GM13977 (cell line): Measurements from ENCODE around the gene ERN1.

Experiments used
- DNase-seq: peaks from one replicate; pipeline ENCODE4 v3.0.0; 2012; ENCODE audit warnings: low spot score
- in situ Hi-C: fragments of 300-500 bp; cut with MboI; formaldehyde crosslinking; loops from one replicate; pipeline ENCODE4 v1.12.0; 2022; ENCODE audit warnings: low sequenced_read_pairs, low pct_unique_long_range_greater_than_20kb, mixed read lengths, inconsistent platforms; ENCODE audit not compliant: unreplicated experiment
- TF ChIP-seq, protein P1 (sequence below): IDR thresholded peaks from 2 replicates; pipeline ENCODE4 v1.5.1; 2012; ENCODE audit warnings: mild to moderate bottlenecking, control low read depth; ENCODE audit not compliant: insufficient read depth; ENCODE audit errors: extremely low read depth, missing control alignments

The ERN1 gene

DNA sequence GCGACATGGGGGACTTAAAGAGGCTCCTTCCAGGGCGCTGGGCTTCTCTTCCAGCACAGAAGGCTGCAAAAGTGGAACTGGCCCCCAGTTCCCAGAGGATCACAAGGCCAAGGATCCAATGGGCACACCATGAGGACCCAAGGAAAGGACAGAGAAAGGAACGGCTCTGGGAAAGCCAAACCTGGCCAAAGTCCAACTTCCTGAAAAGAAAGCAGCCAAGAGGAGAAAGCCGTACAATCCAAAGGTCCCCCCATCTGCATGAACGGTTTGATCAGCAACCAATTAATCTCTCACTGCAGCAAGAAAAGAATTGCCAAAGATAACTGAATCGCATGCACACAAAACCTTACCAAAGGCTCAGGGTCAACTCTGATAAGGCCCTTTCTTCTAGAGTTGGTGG is 89.7 kb downstream of the ERN1 start:
- TF ChIP-seq, protein P1, sequence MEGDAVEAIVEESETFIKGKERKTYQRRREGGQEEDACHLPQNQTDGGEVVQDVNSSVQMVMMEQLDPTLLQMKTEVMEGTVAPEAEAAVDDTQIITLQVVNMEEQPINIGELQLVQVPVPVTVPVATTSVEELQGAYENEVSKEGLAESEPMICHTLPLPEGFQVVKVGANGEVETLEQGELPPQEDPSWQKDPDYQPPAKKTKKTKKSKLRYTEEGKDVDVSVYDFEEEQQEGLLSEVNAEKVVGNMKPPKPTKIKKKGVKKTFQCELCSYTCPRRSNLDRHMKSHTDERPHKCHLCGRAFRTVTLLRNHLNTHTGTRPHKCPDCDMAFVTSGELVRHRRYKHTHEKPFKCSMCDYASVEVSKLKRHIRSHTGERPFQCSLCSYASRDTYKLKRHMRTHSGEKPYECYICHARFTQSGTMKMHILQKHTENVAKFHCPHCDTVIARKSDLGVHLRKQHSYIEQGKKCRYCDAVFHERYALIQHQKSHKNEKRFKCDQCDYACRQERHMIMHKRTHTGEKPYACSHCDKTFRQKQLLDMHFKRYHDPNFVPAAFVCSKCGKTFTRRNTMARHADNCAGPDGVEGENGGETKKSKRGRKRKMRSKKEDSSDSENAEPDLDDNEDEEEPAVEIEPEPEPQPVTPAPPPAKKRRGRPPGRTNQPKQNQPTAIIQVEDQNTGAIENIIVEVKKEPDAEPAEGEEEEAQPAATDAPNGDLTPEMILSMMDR: no peak
- in situ Hi-C loops: no loop called here
- DNase-seq: no peak

DNA sequence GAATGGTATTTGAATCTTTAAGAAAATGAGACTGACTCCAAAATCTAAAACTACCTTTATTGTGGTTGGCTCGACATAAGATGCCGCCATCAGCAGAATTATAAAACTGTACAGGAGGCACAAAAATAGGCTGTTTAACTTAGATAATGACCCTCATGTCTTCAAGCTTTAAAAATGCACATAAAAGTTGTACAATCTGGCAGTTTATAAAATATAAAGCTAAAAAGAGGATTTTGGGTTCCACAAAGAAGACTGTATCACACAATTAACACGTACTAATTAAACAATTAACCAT is 90.9 kb downstream of the ERN1 start:
- in situ Hi-C loops: no loop called here
- TF ChIP-seq, protein P1: no peak
- no peak for DNase-seq

DNA sequence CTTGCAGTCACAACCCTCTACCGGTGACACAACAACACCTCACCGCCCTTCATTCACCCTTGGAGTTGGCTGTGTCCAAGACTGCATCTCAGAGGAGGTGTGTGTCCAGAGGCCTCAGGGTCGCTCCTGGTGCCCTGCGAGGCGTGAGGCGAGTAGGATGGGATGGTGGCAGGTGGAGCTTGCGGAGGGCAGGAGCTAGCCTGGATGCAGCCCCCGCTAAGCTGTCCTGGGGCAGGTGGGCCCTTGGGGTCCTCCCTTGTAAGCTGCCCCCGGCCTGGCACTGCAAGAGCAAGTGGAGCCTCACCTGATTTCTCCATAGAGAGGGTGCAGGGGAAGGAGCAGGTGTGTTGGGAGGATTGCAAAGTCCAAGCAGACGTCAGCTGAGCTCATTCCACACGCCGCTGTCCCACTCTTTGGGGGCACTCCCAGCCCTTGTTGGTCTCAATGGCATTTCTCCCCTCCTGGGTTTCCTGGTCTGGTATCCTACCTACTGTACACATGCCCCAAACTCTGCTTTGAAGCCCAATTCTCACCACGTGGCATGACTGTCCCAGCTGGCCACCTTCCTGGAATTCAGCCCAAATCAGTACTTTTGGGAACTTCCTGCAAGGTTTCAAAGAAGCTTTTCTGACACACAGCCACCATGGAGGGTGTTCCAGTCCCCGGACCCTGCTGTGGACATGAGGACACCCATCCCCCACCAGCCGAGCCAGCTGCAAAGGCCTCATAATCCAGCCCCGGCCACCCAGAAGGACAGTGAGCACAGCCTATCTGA is 91.4 kb downstream of the ERN1 start:
- in situ Hi-C loops: no loop called here
- TF ChIP-seq, protein P1: no peak
- DNase-seq: no peak

DNA sequence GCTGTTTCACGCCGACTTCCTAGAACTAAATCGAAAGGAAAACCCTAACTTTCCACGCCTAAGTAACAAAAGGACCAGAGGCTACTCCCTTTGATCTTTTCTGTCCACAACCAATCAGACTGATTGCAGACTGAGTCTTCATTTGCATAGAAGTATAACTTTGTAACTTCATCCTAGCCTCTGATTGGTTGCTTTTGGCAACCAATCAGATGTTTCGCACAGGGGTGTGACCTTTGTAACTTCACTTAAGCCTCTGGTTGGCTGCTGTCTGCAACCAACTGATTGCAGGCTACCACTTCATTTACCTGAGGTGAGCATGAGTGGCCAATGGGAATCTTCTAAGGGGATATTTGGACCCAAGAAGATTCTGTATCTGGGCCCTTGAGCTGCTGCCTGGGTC is 92.1 kb downstream of the ERN1 start:
- in situ Hi-C loops: no loop called here
- no peak for DNase-seq
- TF ChIP-seq, protein P1: no peak

DNA sequence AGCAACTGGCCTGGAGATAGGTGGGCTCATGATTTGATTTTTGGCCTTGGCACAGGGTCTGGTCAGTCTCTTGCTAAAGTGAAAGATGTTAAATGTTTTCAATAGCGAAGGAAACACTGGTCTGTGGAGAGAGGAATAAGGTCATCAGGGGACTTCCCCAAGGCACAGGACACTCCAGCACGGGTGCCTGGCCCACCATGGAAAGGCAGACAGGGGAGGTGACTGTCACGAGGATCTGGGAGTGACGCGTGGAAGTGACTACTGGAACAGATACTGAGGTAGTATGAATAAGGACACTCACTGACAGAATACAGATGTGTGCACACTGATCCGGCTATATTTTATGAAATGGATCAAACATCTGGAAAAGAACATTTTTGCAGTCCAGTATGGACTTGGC is 92.8 kb downstream of the ERN1 start:
- in situ Hi-C loops: no loop called here
- TF ChIP-seq, protein P1: no peak
- no peak for DNase-seq

DNA sequence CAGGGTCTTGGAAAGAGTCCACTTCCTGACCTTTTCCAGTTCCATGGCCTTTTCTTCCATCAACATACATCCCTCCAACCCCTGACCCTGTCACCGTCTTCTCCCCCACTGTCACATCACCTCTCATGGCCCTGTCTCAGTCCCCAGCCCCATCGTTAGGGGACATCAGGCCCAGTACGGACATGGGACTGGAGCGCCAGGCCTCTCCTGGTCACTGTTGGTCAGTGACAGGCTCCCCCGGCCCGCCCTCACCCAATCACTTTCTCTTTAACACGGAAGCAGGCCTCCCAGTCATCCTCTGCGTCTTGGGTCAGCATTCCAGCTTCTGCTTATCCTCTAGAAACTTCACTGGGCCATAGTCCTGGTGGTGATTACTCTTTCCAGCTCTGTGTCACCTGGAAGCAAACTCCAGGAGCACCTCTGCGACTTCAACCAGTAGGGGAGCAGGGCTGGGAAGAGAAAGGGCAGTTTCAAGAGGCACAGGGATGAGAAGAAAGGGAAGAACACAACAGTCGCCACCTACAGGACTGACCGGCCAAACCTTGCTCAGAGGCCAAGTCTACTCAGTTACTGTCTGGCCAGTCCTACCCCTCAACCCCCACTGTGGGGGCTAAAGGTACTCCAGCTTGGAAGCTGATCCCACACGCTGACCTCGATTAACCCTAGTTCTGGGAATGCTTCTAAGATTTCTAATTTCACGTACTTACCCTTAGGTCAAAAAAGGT is 93.6 kb downstream of the ERN1 start:
- TF ChIP-seq, protein P1: peak; percentile 9
- no peak for DNase-seq
- in situ Hi-C loops: no loop called here
